HepG2 (cell line): ENCODE measurements around the gene MDP1. TPM values are rescaled to one million over a fixed set of nuclear protein-coding genes. Genes with fewer than 3 reads are reported as not detected.

Source experiments
- AGO1 ChIP-seq: fragments of 200-400 bp; formaldehyde crosslinking; IDR thresholded peaks from 2 replicates; pipeline ENCODE4 v1.6.1; 2017; ENCODE audit warnings: mild to moderate bottlenecking, low read depth, low read length, moderate library complexity; ENCODE audit not compliant: poor library complexity, severe bottlenecking
- GZF1 ChIP-seq: sonication (generic); formaldehyde crosslinking; IDR thresholded peaks from 2 replicates; pipeline ENCODE4 v1.5.1; 2020; ENCODE audit warnings: mild to moderate bottlenecking, missing genetic modification reagents
- KDM1A ChIP-seq: IDR thresholded peaks from 2 replicates; pipeline ENCODE4 v1.6.1; 2016; ENCODE audit warnings: missing compliant biosample characterization
- MBNL3 ChIP-seq: fragments of 250-450 bp; sonication (Bioruptor Pico); conservative IDR thresholded peaks from 2 replicates; pipeline ENCODE4 v1.8.0; 2022; ENCODE audit warnings: mild to moderate bottlenecking, inconsistent platforms
- REXO4 ChIP-seq: sonication (generic); formaldehyde crosslinking; IDR thresholded peaks from 2 replicates; pipeline ENCODE4 v1.8.0; 2022; ENCODE audit warnings: missing genetic modification reagents, mild to moderate bottlenecking, borderline replicate concordance
- XRCC5 ChIP-seq: fragments of 200-400 bp; formaldehyde crosslinking; optimal IDR thresholded peaks from 2 replicates; pipeline ENCODE3; 2017; ENCODE audit warnings: mild to moderate bottlenecking, low read length
- ZFP90 ChIP-seq: sonication (generic); formaldehyde crosslinking; IDR thresholded peaks from 2 replicates; pipeline ENCODE4 v1.8.0; 2022; ENCODE audit warnings: missing genetic modification reagents, mild to moderate bottlenecking, inconsistent platforms, borderline replicate concordance
- ZMYM2 ChIP-seq: sonication (generic); formaldehyde crosslinking; IDR thresholded peaks from 2 replicates; pipeline ENCODE4 v1.8.0; 2022; ENCODE audit warnings: mild to moderate bottlenecking, missing genetic modification reagents
- ZNF263 ChIP-seq: sonication (generic); formaldehyde crosslinking; IDR thresholded peaks from 2 replicates; pipeline ENCODE4 v1.4.0; 2020; ENCODE audit warnings: missing genetic modification reagents
- ZNF30 ChIP-seq: sonication (generic); formaldehyde crosslinking; IDR thresholded peaks from 2 replicates; pipeline ENCODE4 v1.5.0; 2020; ENCODE audit warnings: mild to moderate bottlenecking, missing genetic modification reagents
- ZNF678 ChIP-seq: sonication (generic); formaldehyde crosslinking; IDR thresholded peaks from 2 replicates; pipeline ENCODE4 v1.4.0; 2020; ENCODE audit warnings: mild to moderate bottlenecking, missing genetic modification reagents
- ZSCAN21 ChIP-seq: sonication (generic); formaldehyde crosslinking; IDR thresholded peaks from 2 replicates; pipeline ENCODE4 v1.8.0; 2022; ENCODE audit warnings: mild to moderate bottlenecking, missing genetic modification reagents, moderate library complexity, borderline replicate concordance
- polyA plus RNA-seq, 8 experiments: library from polyadenylated mRNA; depleted of rRNA in 3 of 8; stranded (reverse) in 7 of 8; unstranded in 1 of 8; fragments of >200 nt; fragmentation: Illumina TruSeq in 4 of 8; extraction: Trizol in 4 of 8; gene quantifications; 2 replicates each; pipeline versions ENCODE4 v1.2.1 to v1.2.3, GENCODE V29; 2011 to 2016; ENCODE audit warnings: low read depth in 4 of 8, missing spikeins in 1 of 8, mixed read lengths in 1 of 8; ENCODE audit not compliant: insufficient read depth in 1 of 8
- total RNA-seq, 5 experiments: library from RNA; depleted of rRNA; stranded (reverse); fragments of >200 nt; fragmentation: Illumina TruSeq; extraction: Trizol; gene quantifications; 2 replicates each; pipeline ENCODE4 v1.2.3, GENCODE V29; 2016; ENCODE audit warnings: low read depth in 1 of 5
- TF ChIP-seq, protein P1 (sequence below): sonication (generic); formaldehyde crosslinking; IDR thresholded peaks from 2 replicates; pipeline ENCODE4 v1.4.0; 2020; ENCODE audit warnings: missing genetic modification reagents
- TF ChIP-seq, protein P2 (sequence below): sonication (generic); formaldehyde crosslinking; IDR thresholded peaks from 2 replicates; pipeline ENCODE4 v1.4.0; 2020; ENCODE audit warnings: mild to moderate bottlenecking, missing genetic modification reagents
- TF ChIP-seq, protein P3 (sequence below): sonication (generic); formaldehyde crosslinking; IDR thresholded peaks from 2 replicates; pipeline ENCODE4 v1.8.1; 2022; ENCODE audit warnings: mild to moderate bottlenecking, missing genetic modification reagents
- TF ChIP-seq, protein P4 (sequence below): sonication (generic); formaldehyde crosslinking; IDR thresholded peaks from 2 replicates; pipeline ENCODE4 v1.4.0; 2020; ENCODE audit warnings: missing genetic modification reagents
- TF ChIP-seq, protein P5 (sequence below), 2 experiments: sonication (generic) in 1 of 2; formaldehyde crosslinking in 1 of 2; IDR thresholded peaks; 2 replicates each; pipeline versions ENCODE4 v1.5.1 to v1.6.1; 2011 to 2020; ENCODE audit warnings: borderline replicate concordance in 1 of 2, low read depth in 1 of 2, low read length in 1 of 2, mild to moderate bottlenecking in 1 of 2, missing genetic modification reagents in 1 of 2, moderate library complexity in 1 of 2

The MDP1 gene
- total and polyA plus RNA-seq, 2 of the 13 experiments (the other 11 are each of a cell fraction or from before 2014, with no cell fraction given): 44.1 to 48.7 TPM

DNA sequence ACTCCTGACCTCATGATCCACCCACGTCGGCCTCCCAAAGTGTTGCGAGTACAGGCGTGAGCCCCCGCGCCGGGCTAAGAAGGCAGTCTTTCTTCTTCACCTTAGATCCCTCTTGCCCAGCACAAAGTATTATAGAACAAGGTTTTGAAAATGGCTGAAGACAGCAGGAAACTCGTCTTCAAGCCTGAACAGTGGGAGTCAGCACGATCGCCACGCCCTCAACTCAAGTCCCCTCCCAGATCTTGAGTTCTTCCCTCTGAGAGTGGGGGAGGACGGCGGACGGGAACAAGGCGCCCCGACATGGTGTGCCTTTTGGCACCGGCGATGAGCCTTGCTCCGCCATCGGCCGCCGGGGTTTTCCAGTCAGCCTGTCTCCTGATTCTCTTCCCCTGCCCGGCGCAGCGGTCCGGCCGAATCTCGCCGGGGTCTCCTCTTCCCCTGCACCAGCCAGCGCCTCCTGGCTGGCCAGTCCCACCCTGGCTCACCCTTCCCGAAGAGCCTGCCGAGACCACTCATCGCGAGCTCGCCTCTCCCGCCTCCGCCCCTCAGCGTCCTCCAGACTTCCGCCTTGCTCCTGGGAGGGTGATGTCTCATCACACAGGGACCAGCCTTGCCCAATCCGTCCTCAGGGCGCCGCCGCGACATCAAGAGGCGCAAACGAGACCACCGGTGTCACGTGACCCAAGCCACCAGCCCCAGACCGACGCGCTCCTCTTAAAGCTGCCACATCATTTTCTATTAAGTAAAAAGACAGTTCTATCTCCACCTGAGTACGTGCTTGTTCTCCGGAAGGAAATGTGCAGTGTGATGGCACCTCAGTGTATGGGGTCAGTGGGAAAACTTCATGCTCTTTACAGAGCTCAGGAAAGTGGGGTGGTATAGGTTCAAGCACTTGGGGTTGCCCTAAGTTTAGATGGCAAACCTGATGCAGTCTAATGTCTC lies 2.7 kb downstream of the MDP1 start, which contains the start of gene CHMP4A (continued):
- TF ChIP-seq, protein P1, sequence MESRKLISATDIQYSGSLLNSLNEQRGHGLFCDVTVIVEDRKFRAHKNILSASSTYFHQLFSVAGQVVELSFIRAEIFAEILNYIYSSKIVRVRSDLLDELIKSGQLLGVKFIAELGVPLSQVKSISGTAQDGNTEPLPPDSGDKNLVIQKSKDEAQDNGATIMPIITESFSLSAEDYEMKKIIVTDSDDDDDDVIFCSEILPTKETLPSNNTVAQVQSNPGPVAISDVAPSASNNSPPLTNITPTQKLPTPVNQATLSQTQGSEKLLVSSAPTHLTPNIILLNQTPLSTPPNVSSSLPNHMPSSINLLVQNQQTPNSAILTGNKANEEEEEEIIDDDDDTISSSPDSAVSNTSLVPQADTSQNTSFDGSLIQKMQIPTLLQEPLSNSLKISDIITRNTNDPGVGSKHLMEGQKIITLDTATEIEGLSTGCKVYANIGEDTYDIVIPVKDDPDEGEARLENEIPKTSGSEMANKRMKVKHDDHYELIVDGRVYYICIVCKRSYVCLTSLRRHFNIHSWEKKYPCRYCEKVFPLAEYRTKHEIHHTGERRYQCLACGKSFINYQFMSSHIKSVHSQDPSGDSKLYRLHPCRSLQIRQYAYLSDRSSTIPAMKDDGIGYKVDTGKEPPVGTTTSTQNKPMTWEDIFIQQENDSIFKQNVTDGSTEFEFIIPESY: peak; percentile 4; the same call in 1 of the 2 replicates
- TF ChIP-seq, protein P2, sequence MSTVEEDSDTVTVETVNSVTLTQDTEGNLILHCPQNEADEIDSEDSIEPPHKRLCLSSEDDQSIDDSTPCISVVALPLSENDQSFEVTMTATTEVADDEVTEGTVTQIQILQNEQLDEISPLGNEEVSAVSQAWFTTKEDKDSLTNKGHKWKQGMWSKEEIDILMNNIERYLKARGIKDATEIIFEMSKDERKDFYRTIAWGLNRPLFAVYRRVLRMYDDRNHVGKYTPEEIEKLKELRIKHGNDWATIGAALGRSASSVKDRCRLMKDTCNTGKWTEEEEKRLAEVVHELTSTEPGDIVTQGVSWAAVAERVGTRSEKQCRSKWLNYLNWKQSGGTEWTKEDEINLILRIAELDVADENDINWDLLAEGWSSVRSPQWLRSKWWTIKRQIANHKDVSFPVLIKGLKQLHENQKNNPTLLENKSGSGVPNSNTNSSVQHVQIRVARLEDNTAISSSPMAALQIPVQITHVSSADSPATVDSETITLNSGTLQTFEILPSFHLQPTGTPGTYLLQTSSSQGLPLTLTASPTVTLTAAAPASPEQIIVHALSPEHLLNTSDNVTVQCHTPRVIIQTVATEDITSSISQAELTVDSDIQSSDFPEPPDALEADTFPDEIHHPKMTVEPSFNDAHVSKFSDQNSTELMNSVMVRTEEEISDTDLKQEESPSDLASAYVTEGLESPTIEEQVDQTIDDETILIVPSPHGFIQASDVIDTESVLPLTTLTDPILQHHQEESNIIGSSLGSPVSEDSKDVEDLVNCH: peak; percentile 93; the same call in 1 of the 2 replicates
- TF ChIP-seq ZSCAN21 (CRISPR knock-in tag) (peak; percentile 96; the same call in 1 of the 2 replicates), ZNF263 (CRISPR knock-in tag) (peak; percentile 96), MBNL3 (CRISPR knock-in tag) (no peak; the same call in 1 of the 2 replicates), KDM1A (CRISPR knock-in tag) (no peak; the same call in 1 of the 2 replicates), REXO4 (CRISPR knock-in tag) (no peak), GZF1 (peak; percentile 67), ZFP90 (CRISPR knock-in tag) (peak; percentile 99), ZNF30 (peak; percentile 29), ZNF678 (CRISPR knock-in tag) (peak; percentile 66; the same call in 1 of the 2 replicates), AGO1 (peak; percentile 94), ZMYM2 (CRISPR knock-in tag) (no peak), XRCC5 (peak; percentile 96)
- TF ChIP-seq, protein P3, sequence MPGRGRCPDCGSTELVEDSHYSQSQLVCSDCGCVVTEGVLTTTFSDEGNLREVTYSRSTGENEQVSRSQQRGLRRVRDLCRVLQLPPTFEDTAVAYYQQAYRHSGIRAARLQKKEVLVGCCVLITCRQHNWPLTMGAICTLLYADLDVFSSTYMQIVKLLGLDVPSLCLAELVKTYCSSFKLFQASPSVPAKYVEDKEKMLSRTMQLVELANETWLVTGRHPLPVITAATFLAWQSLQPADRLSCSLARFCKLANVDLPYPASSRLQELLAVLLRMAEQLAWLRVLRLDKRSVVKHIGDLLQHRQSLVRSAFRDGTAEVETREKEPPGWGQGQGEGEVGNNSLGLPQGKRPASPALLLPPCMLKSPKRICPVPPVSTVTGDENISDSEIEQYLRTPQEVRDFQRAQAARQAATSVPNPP (CRISPR knock-in tag): peak; percentile 93
- TF ChIP-seq, protein P4, sequence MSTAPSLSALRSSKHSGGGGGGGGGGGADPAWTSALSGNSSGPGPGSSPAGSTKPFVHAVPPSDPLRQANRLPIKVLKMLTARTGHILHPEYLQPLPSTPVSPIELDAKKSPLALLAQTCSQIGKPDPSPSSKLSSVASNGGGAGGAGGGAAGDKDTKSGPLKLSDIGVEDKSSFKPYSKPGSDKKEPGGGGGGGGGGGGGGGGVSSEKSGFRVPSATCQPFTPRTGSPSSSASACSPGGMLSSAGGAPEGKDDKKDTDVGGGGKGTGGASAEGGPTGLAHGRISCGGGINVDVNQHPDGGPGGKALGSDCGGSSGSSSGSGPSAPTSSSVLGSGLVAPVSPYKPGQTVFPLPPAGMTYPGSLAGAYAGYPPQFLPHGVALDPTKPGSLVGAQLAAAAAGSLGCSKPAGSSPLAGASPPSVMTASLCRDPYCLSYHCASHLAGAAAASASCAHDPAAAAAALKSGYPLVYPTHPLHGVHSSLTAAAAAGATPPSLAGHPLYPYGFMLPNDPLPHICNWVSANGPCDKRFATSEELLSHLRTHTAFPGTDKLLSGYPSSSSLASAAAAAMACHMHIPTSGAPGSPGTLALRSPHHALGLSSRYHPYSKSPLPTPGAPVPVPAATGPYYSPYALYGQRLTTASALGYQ (CRISPR knock-in tag): peak; percentile 82
- TF ChIP-seq, protein P5, sequence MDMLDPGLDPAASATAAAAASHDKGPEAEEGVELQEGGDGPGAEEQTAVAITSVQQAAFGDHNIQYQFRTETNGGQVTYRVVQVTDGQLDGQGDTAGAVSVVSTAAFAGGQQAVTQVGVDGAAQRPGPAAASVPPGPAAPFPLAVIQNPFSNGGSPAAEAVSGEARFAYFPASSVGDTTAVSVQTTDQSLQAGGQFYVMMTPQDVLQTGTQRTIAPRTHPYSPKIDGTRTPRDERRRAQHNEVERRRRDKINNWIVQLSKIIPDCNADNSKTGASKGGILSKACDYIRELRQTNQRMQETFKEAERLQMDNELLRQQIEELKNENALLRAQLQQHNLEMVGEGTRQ (IDR thresholded peaks at IDR 0.05; ENCODE audit: low read depth, low read length): peak; percentile 99
- TF ChIP-seq, protein P5 (CRISPR knock-in tag; IDR thresholded peaks at IDR 0.05; ENCODE audit: borderline replicate concordance): peak; percentile 100
